Nephron (organoid): ENCODE measurements around the gene STAC3.

Source experiments
- H3K27ac Mint-ChIP-seq, 3 experiments: 2 replicates each; pipeline ENCODE4 v1.8.0; 2020; ENCODE audit warnings: mixed read lengths in 3 of 3, mild to moderate bottlenecking in 2 of 3, moderate library complexity in 1 of 3
- H3K27me3 Mint-ChIP-seq: 2 replicates; pipeline ENCODE4 v1.8.0; 2021; ENCODE audit warnings: low read depth, mild to moderate bottlenecking, moderate library complexity, mixed read lengths
- H3K36me3 Mint-ChIP-seq: 2 replicates; pipeline ENCODE4 v1.8.0; 2020; ENCODE audit warnings: low read depth, mixed read lengths
- H3K4me1 Mint-ChIP-seq: 2 replicates; pipeline ENCODE4 v1.8.0; 2020; ENCODE audit warnings: mixed read lengths
- H3K4me3 Mint-ChIP-seq, 3 experiments: 2 replicates each; pipeline ENCODE4 v1.8.0; 2020; ENCODE audit warnings: mild to moderate bottlenecking in 3 of 3, mixed read lengths in 3 of 3, moderate library complexity in 2 of 3
- H3K9me3 Mint-ChIP-seq: 2 replicates; pipeline ENCODE4 v1.8.0; 2020; ENCODE audit warnings: mixed read lengths
- CTCF ChIP-seq, 3 experiments: fragments of 200-600 bp; sonication (generic); IDR thresholded peaks; one replicate each; pipeline ENCODE4 v1.5.0; 2021; ENCODE audit warnings: antibody characterized with exemption in 3 of 3; ENCODE audit not compliant: unreplicated experiment in 3 of 3

The STAC3 gene

GRCh38 chr12:57237932-57238853 lies 12.8 kb downstream of the STAC3 start:
- Mint-ChIP-seq H3K4me1 (peaks cover 65% of the 10 kb centered on the region), H3K36me3 (peaks cover 16% of the 10 kb centered on the region), H3K9me3 (no peaks in the 10 kb centered on the region), H3K27ac (peak overlapping the region in 1 of 3 experiments; percentile 4), H3K4me3 (peak overlapping the region; percentile 79 to 82 (median 81)), H3K27me3 (peaks cover 88% of the 10 kb centered on the region)
- no peak for TF ChIP-seq CTCF (IDR thresholded peaks at IDR 0.05; ENCODE audit: unreplicated experiment in 3 of 3)

- Mint-ChIP-seq H3K4me1 (peaks cover 63% of the 10 kb centered on the region), H3K4me3 (peak overlapping the region; percentile 77 to 82 (median 81)), H3K27ac (no peak overlapping the region), H3K36me3 (peaks cover 21% of the 10 kb centered on the region), H3K9me3 (no peaks in the 10 kb centered on the region), H3K27me3 (peaks cover 82% of the 10 kb centered on the region)
- no peak for TF ChIP-seq CTCF (IDR thresholded peaks at IDR 0.05; ENCODE audit: unreplicated experiment in 3 of 3)
These were observed 13.4 kb downstream of the STAC3 start for GRCh38 chr12:57237596-57237931.

- no peaks in the 10 kb centered on the region for H3K9me3 Mint-ChIP-seq
- no peak overlapping the region for H3K27ac Mint-ChIP-seq
- H3K27me3 Mint-ChIP-seq = peaks cover 76% of the 10 kb centered on the region
- peak overlapping the region; percentile 77 to 82 (median 81) for H3K4me3 Mint-ChIP-seq
- no peak for TF ChIP-seq CTCF (IDR thresholded peaks at IDR 0.05; ENCODE audit: unreplicated experiment in 3 of 3)
- peaks cover 58% of the 10 kb centered on the region for H3K4me1 Mint-ChIP-seq
- H3K36me3 Mint-ChIP-seq = peaks cover 24% of the 10 kb centered on the region
These were observed 13.9 kb downstream of the STAC3 start for GRCh38 chr12:57236925-57237595.

GRCh38 chr12:57236201-57236924 lies 14.6 kb downstream of the STAC3 start:
- Mint-ChIP-seq H3K9me3 (no peaks in the 10 kb centered on the region), H3K4me1 (peaks cover 51% of the 10 kb centered on the region), H3K27ac (no peak overlapping the region), H3K27me3 (peaks cover 70% of the 10 kb centered on the region), H3K4me3 (peak overlapping the region; percentile 77 to 82 (median 81)), H3K36me3 (peaks cover 27% of the 10 kb centered on the region)
- no peak for TF ChIP-seq CTCF (IDR thresholded peaks at IDR 0.05; ENCODE audit: unreplicated experiment in 3 of 3)

- no peak for TF ChIP-seq CTCF (IDR thresholded peaks at IDR 0.05; ENCODE audit: unreplicated experiment in 3 of 3)
These were observed 15.3 kb downstream of the STAC3 start for GRCh38 chr12:57235728-57236131.

More at GRCh38 chr12:57235728-57236131, 15.3 kb downstream of the STAC3 start:
- peaks cover 50% of the 10 kb centered on the region for H3K4me1 Mint-ChIP-seq
- peak overlapping the region in 2 of 3 experiments; percentile 58 to 64 for H3K4me3 Mint-ChIP-seq
- H3K36me3 Mint-ChIP-seq = peaks cover 27% of the 10 kb centered on the region
- no peaks in the 10 kb centered on the region for H3K9me3 Mint-ChIP-seq
- no peak overlapping the region for H3K27ac Mint-ChIP-seq
- H3K27me3 Mint-ChIP-seq = peaks cover 63% of the 10 kb centered on the region
